A673 (cell line): ENCODE results near the gene RASL12. TPM values are rescaled to one million over a fixed set of nuclear protein-coding genes. Genes with fewer than 3 reads are reported as not detected.

ENCODE experiments used
- BruUV-seq: library from RNA; stranded (reverse); fragments of 400-500 nt; replicated peaks from 2 replicates; lab custom pipeline; 2021; lab: Mats Ljungman, UMichigan
- CTCF ChIA-PET: fragments of 300-600 bp; sonication (Branson Sonifier 250); formaldehyde crosslinking; loops from one replicate; lab custom pipeline; 2022; ENCODE audit warnings: antibody characterized with exemption; lab: Charles Lee
- POLR2A ChIA-PET: fragments of 300-600 bp; sonication (Branson Sonifier 250); formaldehyde crosslinking; loops from one replicate; lab custom pipeline; 2022; ENCODE audit warnings: antibody characterized with exemption; ENCODE audit not compliant: low non-redundant PET; lab: Charles Lee
- DNase-seq: peaks from one replicate; pipeline ENCODE4 v3.0.0-alpha.2; 2015; ENCODE audit warnings: low spot score
- H3K27ac ChIP-seq: fragments of 200-600 bp; sonication (generic); 2 replicates; pipeline ENCODE4 v1.5.1; 2016; ENCODE audit warnings: mixed run types, low read depth, mild to moderate bottlenecking, mixed read lengths, antibody characterized with exemption, low read length; ENCODE audit not compliant: poor library complexity, severe bottlenecking
- H3K27me3 ChIP-seq: fragments of 200-600 bp; sonication (generic); replicated peaks from 2 replicates; pipeline ENCODE4 v1.6.1; 2017; ENCODE audit warnings: mixed run types, low read depth, mild to moderate bottlenecking, mixed read lengths, antibody characterized with exemption, low read length; ENCODE audit not compliant: insufficient read depth, poor library complexity
- H3K36me3 ChIP-seq: fragments of 200-600 bp; sonication (generic); 2 replicates; pipeline ENCODE4 v1.6.1; 2016; ENCODE audit warnings: mixed run types, mild to moderate bottlenecking, mixed read lengths, antibody characterized with exemption, low read length; ENCODE audit not compliant: insufficient read depth, poor library complexity, severe bottlenecking
- H3K4me1 ChIP-seq: fragments of 200-600 bp; sonication (generic); 2 replicates; pipeline ENCODE4 v1.6.1; 2017; ENCODE audit warnings: mixed run types, mild to moderate bottlenecking, mixed read lengths, antibody characterized with exemption, low read length; ENCODE audit not compliant: insufficient read depth, poor library complexity, severe bottlenecking
- H3K4me3 ChIP-seq: fragments of 200-600 bp; sonication (generic); 2 replicates; pipeline ENCODE4 v1.5.1; 2016; ENCODE audit warnings: low read depth, mixed run types, mild to moderate bottlenecking, mixed read lengths, low read length; ENCODE audit not compliant: poor library complexity, severe bottlenecking
- H3K9me3 ChIP-seq: fragments of 200-600 bp; sonication (generic); 2 replicates; pipeline ENCODE4 v1.6.1; 2016; ENCODE audit warnings: mixed run types, low read depth, mild to moderate bottlenecking, mixed read lengths, antibody characterized with exemption, low read length; ENCODE audit not compliant: poor library complexity, severe bottlenecking
- CTCF ChIP-seq: fragments of 300-800, 200-600 bp; sonication (generic); conservative IDR thresholded peaks from 2 replicates; pipeline ENCODE4 v1.5.1; 2017; ENCODE audit warnings: low read depth, mild to moderate bottlenecking, antibody characterized with exemption, low read length, moderate library complexity, mixed read lengths
- EZH2 ChIP-seq: fragments of 200-600 bp; sonication (generic); IDR thresholded peaks from 2 replicates; pipeline ENCODE4 v1.6.1; 2017; ENCODE audit warnings: borderline replicate concordance, low read depth, mild to moderate bottlenecking, mixed read lengths, antibody characterized with exemption, low read length; ENCODE audit not compliant: poor library complexity, severe bottlenecking
- intact Hi-C: fragments of 100-400 bp; cut with micrococcal nuclease; formaldehyde crosslinking; loops from one replicate; pipeline ENCODE4 v1.10.0; 2022; ENCODE audit not compliant: unreplicated experiment
- total RNA-seq: library from RNA; stranded (reverse); gene quantifications from 2 replicates; pipeline ENCODE4 v1.2.3, GENCODE V29; 2021

The RASL12 gene
- total RNA-seq, 1 experiment from 2014 or later = 0.69 TPM

DNA sequence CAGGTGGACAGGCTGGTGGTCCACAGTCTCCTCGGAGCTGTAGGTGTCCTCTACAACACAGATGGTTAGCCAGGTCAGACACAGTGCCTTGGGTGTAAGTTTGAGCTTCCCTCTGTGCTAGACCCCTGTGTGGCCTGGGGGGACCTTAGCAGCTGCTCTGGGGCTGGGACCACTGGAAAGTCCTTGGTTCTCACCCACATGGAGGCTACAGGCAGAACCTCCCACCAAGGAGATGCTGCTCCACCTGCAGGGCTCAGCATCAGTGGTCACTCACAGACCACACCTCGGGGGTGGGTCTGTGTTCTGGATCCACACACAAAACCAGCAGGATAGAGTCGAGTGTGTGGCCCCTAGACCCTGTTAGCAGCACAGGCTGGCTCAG, 8.4 kb downstream of the RASL12 start:
- Histone ChIP-seq H3K4me3 (no peak overlapping the region), H3K4me1 (no peaks in the 10 kb centered on the region), H3K27ac (no peak overlapping the region), H3K27me3 (no peaks in the 10 kb centered on the region), H3K9me3 (no peaks in the 10 kb centered on the region), H3K36me3 (no peaks in the 10 kb centered on the region)
- ChIA-PET CTCF (no interaction called here), POLR2A (interaction anchor here (0.8 kb wide), 1 partner anchor 28 kb away, joined by 3 read pairs; no protein-coding TSS in a partner anchor)
- DNase-seq = no peak
- no TSS peak for BruUV-seq
- intact Hi-C loops = no loop called here
- TF ChIP-seq EZH2 (no peak), CTCF (no peak)

DNA sequence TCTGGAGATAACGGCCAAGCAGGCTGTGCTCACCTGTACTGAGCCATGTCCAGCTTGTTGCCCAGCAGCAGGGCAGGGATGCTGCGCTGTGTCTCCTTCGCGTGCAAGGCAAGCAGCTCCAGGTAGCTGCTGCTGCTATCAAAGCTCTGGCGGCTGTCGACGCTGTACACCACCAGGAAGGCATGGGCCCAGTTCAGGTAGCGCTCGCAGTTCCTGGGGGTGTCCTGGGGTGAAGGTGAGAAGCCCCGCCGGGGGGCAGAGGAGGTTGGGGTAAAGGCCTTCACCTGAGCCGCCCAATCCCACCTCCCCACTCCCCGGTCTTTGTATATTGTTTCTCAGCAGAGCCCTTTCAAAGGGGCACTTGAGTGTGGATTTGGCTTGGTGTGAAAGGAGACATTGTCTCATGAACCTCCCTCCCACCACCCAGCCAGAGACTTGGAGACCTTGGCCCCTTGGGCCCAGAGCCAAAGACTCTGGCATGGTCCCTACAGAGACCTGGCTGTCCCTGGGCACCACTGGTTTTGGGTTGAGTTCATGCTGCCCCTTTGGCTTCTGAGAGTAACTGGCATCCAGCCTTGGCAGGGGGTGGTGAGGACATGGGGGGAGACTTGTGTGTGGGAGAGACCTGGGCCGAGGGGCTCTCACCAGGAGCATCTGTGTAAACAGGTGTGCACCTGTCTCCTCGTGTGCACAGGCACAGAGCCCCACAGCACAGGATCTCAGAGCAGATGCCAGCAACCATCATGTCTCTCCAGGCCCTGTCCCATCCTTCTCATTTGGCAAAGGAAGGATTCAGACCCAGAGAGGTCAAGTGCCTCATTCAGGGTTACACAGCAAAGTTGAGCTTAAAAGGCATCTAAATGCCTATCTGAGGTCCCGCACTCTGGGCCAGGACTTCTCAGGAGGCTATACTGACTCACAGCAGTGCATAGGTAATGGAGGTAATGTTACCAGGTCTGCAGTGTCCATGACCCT, 9.1 kb downstream of the RASL12 start:
- H3K27me3 ChIP-seq = no peaks in the 10 kb centered on the region
- POLR2A ChIA-PET = no interaction called here
- H3K9me3 ChIP-seq = no peaks in the 10 kb centered on the region
- H3K4me3 ChIP-seq = no peak overlapping the region
- no peak for TF ChIP-seq EZH2
- no peak for TF ChIP-seq CTCF
- no TSS peak for BruUV-seq
- H3K27ac ChIP-seq = no peak overlapping the region
- H3K36me3 ChIP-seq = no peaks in the 10 kb centered on the region
- DNase-seq = no peak
- H3K4me1 ChIP-seq = no peaks in the 10 kb centered on the region
- intact Hi-C loops = no loop called here
- CTCF ChIA-PET = no interaction called here

- Histone ChIP-seq H3K9me3 (no peaks in the 10 kb centered on the region), H3K27me3 (no peaks in the 10 kb centered on the region), H3K27ac (no peak overlapping the region), H3K36me3 (no peaks in the 10 kb centered on the region), H3K4me3 (no peak overlapping the region), H3K4me1 (no peaks in the 10 kb centered on the region)
- TF ChIP-seq EZH2 = no peak
- TF ChIP-seq CTCF = no peak
- intact Hi-C loops = no loop called here
- DNase-seq = no peak
- BruUV-seq = no TSS peak
- ChIA-PET CTCF (no interaction called here), POLR2A (no interaction called here)
Observed at GRCh38 chr15:65057549-65057940, 10.2 kb downstream of the RASL12 start.
